Fibroblast of lung (primary cell): ENCODE data around the gene SEMA3B. TPM values are rescaled to one million over a fixed set of nuclear protein-coding genes. Genes with fewer than 3 reads are reported as not detected.

Source experiments
- DNase-seq, 2 donors: peaks; one replicate each; pipeline versions ENCODE4 v3.0.0 to v3.0.0-alpha.2; 2010; ENCODE audit warnings: low read depth in 2 of 2
- H2AFZ ChIP-seq: 2 replicates; pipeline ENCODE4 v1.5.1; 2012; ENCODE audit warnings: low read length, control low read depth, inconsistent platforms
- H3K27ac ChIP-seq: 2 replicates; pipeline ENCODE4 v1.5.1; 2011; ENCODE audit warnings: low read length, control low read depth; ENCODE audit not compliant: insufficient read depth
- H3K27me3 ChIP-seq: 2 replicates; pipeline ENCODE4 v1.5.1; 2011; ENCODE audit warnings: mild to moderate bottlenecking, low read length; ENCODE audit not compliant: control insufficient read depth, insufficient read depth
- H3K36me3 ChIP-seq: 2 replicates; pipeline ENCODE4 v1.5.1; 2011; ENCODE audit warnings: low read length; ENCODE audit not compliant: control insufficient read depth, insufficient read depth
- H3K4me1 ChIP-seq: 2 replicates; pipeline ENCODE4 v1.5.1; 2011; ENCODE audit warnings: low read length; ENCODE audit not compliant: control insufficient read depth, insufficient read depth; ENCODE audit errors: extremely low read depth
- H3K4me2 ChIP-seq: 2 replicates; pipeline ENCODE4 v1.5.1; 2011; ENCODE audit warnings: low read length, control low read depth; ENCODE audit not compliant: insufficient read depth; ENCODE audit errors: extremely low read depth
- H3K4me3 ChIP-seq, 4 experiments: fragments of 200-600 bp in 1 of 4; sonication (generic) in 1 of 4; replicated peaks in 1 of 4; 2 replicates each; pipeline ENCODE4 v1.5.1; 2011 to 2016; ENCODE audit warnings: low read length in 4 of 4, low read depth in 3 of 4, mild to moderate bottlenecking in 3 of 4, control low read depth in 2 of 4, inconsistent platforms in 1 of 4, mixed read lengths in 1 of 4; ENCODE audit not compliant: insufficient read depth in 1 of 4; ENCODE audit errors: control extremely low read depth in 1 of 4
- H3K79me2 ChIP-seq: 2 replicates; pipeline ENCODE4 v1.5.1; 2012; ENCODE audit warnings: mild to moderate bottlenecking, low read length, inconsistent platforms; ENCODE audit not compliant: control insufficient read depth, insufficient read depth
- H3K9ac ChIP-seq: 2 replicates; pipeline ENCODE4 v1.5.1; 2011; ENCODE audit warnings: mild to moderate bottlenecking, low read length, control low read depth; ENCODE audit not compliant: insufficient read depth
- H3K9me3 ChIP-seq: 2 replicates; pipeline ENCODE4 v1.5.1; 2012; ENCODE audit warnings: low read depth, low read length; ENCODE audit not compliant: control insufficient read depth, insufficient read depth
- H4K20me1 ChIP-seq: 2 replicates; pipeline ENCODE4 v1.5.1; 2011; ENCODE audit warnings: low read length; ENCODE audit not compliant: control insufficient read depth, insufficient read depth; ENCODE audit errors: extremely low read depth
- CTCF ChIP-seq, 2 donors: IDR thresholded peaks in 1 of 2; conservative IDR thresholded peaks in 1 of 2; 1 replicate in 1 of 2; 2 replicates in 1 of 2; pipeline ENCODE4 v1.5.1; 2011 to 2012; ENCODE audit warnings: low read length in 2 of 2, control low read depth in 1 of 2, inconsistent platforms in 1 of 2, low read depth in 1 of 2, mild to moderate bottlenecking in 1 of 2
- EZH2 ChIP-seq: IDR thresholded peaks from 2 replicates; pipeline ENCODE4 v1.5.1; 2012; ENCODE audit warnings: low read length, control low read depth, mild to moderate bottlenecking; ENCODE audit errors: missing control alignments
- polyA plus RNA-seq, 2 donors: library from polyadenylated mRNA; depleted of rRNA in 1 of 2; stranded (reverse) in 1 of 2; unstranded in 1 of 2; fragments of >200 nt; gene quantifications; 2 replicates each; pipeline ENCODE4 v1.2.1, GENCODE V29; 2011 to 2012; ENCODE audit warnings: missing spikeins in 1 of 2
- total RNA-seq: library from RNA; depleted of rRNA; stranded (reverse); fragments of >200 nt; gene quantifications from 2 replicates; pipeline ENCODE4 v1.2.1, GENCODE V29; 2014

Gene SEMA3B
- total and polyA plus RNA-seq, 2 donors (not counting 1 experiment from before 2014, with no cell fraction given), result 23.5 to 85.2 TPM

- Histone ChIP-seq H3K79me2 (no peaks in the 10 kb centered on the region), H4K20me1 (no peaks in the 10 kb centered on the region), H3K4me2 (no peak overlapping the region), H3K9ac (no peak overlapping the region), H3K9me3 (no peaks in the 10 kb centered on the region), H3K27ac (no peak overlapping the region), H2AFZ (no peak overlapping the region), H3K4me1 (peaks cover 14% of the 10 kb centered on the region), H3K36me3 (no peaks in the 10 kb centered on the region), H3K27me3 (no peaks in the 10 kb centered on the region), H3K4me3 (no peak overlapping the region)
- TF ChIP-seq CTCF (conservative IDR thresholded peaks at IDR 0.05 in 1 of 2, IDR thresholded peaks at IDR 0.05 in 1 of 2; ENCODE audit: low read depth in 1 of 2, low read length in 2 of 2) (no peak), EZH2 (peak; percentile 61)
- no peak for DNase-seq
Observed at GRCh38 chr3:50275141-50275995, 6.4 kb downstream of the SEMA3B start.

- Histone ChIP-seq H3K27ac (no peak overlapping the region), H3K4me3 (no peak overlapping the region), H3K36me3 (no peaks in the 10 kb centered on the region), H3K9me3 (no peaks in the 10 kb centered on the region), H3K9ac (no peak overlapping the region), H3K27me3 (no peaks in the 10 kb centered on the region), H3K4me2 (no peak overlapping the region), H3K79me2 (no peaks in the 10 kb centered on the region), H2AFZ (no peak overlapping the region), H4K20me1 (no peaks in the 10 kb centered on the region), H3K4me1 (peaks cover 9% of the 10 kb centered on the region)
- TF ChIP-seq CTCF (conservative IDR thresholded peaks at IDR 0.05 in 1 of 2, IDR thresholded peaks at IDR 0.05 in 1 of 2; ENCODE audit: low read depth in 1 of 2, low read length in 2 of 2), result no peak
- no peak for TF ChIP-seq EZH2
- no peak for DNase-seq
Observed at GRCh38 chr3:50275996-50276761, 7.2 kb downstream of the SEMA3B start.

- H4K20me1 ChIP-seq, result no peaks in the 10 kb centered on the region
- no peak overlapping the region for H3K27ac ChIP-seq
- H3K4me1 ChIP-seq, result peaks cover 5% of the 10 kb centered on the region
- H3K79me2 ChIP-seq, result no peaks in the 10 kb centered on the region
- H3K36me3 ChIP-seq, result no peaks in the 10 kb centered on the region
- no peak for TF ChIP-seq EZH2
- TF ChIP-seq CTCF (conservative IDR thresholded peaks at IDR 0.05 in 1 of 2, IDR thresholded peaks at IDR 0.05 in 1 of 2; ENCODE audit: low read depth in 1 of 2, low read length in 2 of 2), result no peak
- H3K27me3 ChIP-seq, result no peaks in the 10 kb centered on the region
- H3K4me3 ChIP-seq, result no peak overlapping the region
- H3K9ac ChIP-seq, result no peak overlapping the region
- no peaks in the 10 kb centered on the region for H3K9me3 ChIP-seq
- DNase-seq, result no peak
- no peak overlapping the region for H2AFZ ChIP-seq
- no peak overlapping the region for H3K4me2 ChIP-seq
Observed at GRCh38 chr3:50276762-50277101, 7.8 kb downstream of the SEMA3B start.
